GM23338 (cell line): ENCODE measurements around the gene COQ6. TPM values are rescaled to one million over a fixed set of nuclear protein-coding genes. Genes with fewer than 3 reads are reported as not detected.

ENCODE experiments used
- ATAC-seq: fragments of 200-7000 bp; cut with Tn5 transposase; 3 replicates; pipeline ENCODE4 v1.9.1; 2020
- DNase-seq: peaks from one replicate; pipeline ENCODE4 v3.0.0-alpha.2; 2015; ENCODE audit warnings: low spot score
- H2AFZ ChIP-seq: fragments of 200-600 bp; sonication (generic); 2 replicates; pipeline ENCODE4 v1.8.0; 2016; ENCODE audit warnings: antibody characterized with exemption, mild to moderate bottlenecking, moderate library complexity
- H3F3A ChIP-seq: fragments of 200-600 bp; sonication (generic); replicated peaks from 2 replicates; pipeline ENCODE4 v1.8.0; 2017; ENCODE audit warnings: antibody characterized with exemption, mixed run types, low read depth
- H3K27ac ChIP-seq: fragments of 200-600 bp; sonication (generic); 2 replicates; pipeline ENCODE4 v1.6.1; 2016; ENCODE audit warnings: low read depth
- H3K27me3 ChIP-seq: fragments of 200-600 bp; sonication (generic); 2 replicates; pipeline ENCODE4 v1.8.0; 2016; ENCODE audit warnings: mild to moderate bottlenecking, mixed run types, moderate library complexity; ENCODE audit not compliant: insufficient read depth
- H3K36me3 ChIP-seq: fragments of 200-600 bp; sonication (generic); 2 replicates; pipeline ENCODE4 v1.8.0; 2016; ENCODE audit warnings: mild to moderate bottlenecking; ENCODE audit not compliant: insufficient read depth
- H3K4me1 ChIP-seq: fragments of 200-600 bp; sonication (generic); 2 replicates; pipeline ENCODE4 v1.8.0; 2016; ENCODE audit warnings: mild to moderate bottlenecking, moderate library complexity; ENCODE audit not compliant: insufficient read depth
- H3K4me2 ChIP-seq: fragments of 200-600 bp; sonication (generic); 2 replicates; pipeline ENCODE4 v1.7.1; 2017; ENCODE audit warnings: mixed run types
- H3K4me3 ChIP-seq: fragments of 200-600 bp; sonication (generic); 2 replicates; pipeline ENCODE4 v1.6.1; 2016; ENCODE audit warnings: mixed run types
- H3K79me2 ChIP-seq: fragments of 200-600 bp; sonication (generic); replicated peaks from 2 replicates; pipeline ENCODE4 v1.8.0; 2017; ENCODE audit warnings: mild to moderate bottlenecking; ENCODE audit not compliant: insufficient read depth
- H3K9me2 ChIP-seq: fragments of 200-600 bp; sonication (generic); 2 replicates; pipeline ENCODE4 v1.8.0; 2017; ENCODE audit not compliant: insufficient read depth
- H4K20me1 ChIP-seq: fragments of 200-600 bp; sonication (generic); replicated peaks from 2 replicates; pipeline ENCODE4 v1.8.0; 2017; ENCODE audit warnings: mild to moderate bottlenecking; ENCODE audit not compliant: insufficient read depth
- H3K27ac Mint-ChIP-seq: 2 replicates; pipeline ENCODE4 v1.8.0; 2020; ENCODE audit warnings: inconsistent platforms, mild to moderate bottlenecking, moderate library complexity, mixed read lengths
- H3K27me3 Mint-ChIP-seq: 3 replicates; pipeline ENCODE4 v1.8.0; 2022; ENCODE audit warnings: low read depth, mild to moderate bottlenecking, moderate library complexity, mixed read lengths, inconsistent platforms; ENCODE audit not compliant: insufficient read depth, poor library complexity
- H3K36me3 Mint-ChIP-seq: 3 replicates; pipeline ENCODE4 v1.8.0; 2021; ENCODE audit warnings: low read depth, mild to moderate bottlenecking, inconsistent platforms, moderate library complexity, mixed read lengths
- H3K4me1 Mint-ChIP-seq: 3 replicates; pipeline ENCODE4 v1.8.0; 2020; ENCODE audit warnings: mild to moderate bottlenecking, inconsistent platforms, mixed read lengths
- H3K4me3 Mint-ChIP-seq: 3 replicates; pipeline ENCODE4 v1.8.0; 2021; ENCODE audit warnings: moderate library complexity, mild to moderate bottlenecking, inconsistent platforms, mixed read lengths
- H3K9me3 Mint-ChIP-seq: 3 replicates; pipeline ENCODE4 v1.8.0; 2020; ENCODE audit warnings: moderate library complexity, mild to moderate bottlenecking, inconsistent platforms, mixed read lengths
- CREB1 ChIP-seq: fragments of 250-450 bp; sonication (Bioruptor Pico); IDR thresholded peaks from 2 replicates; pipeline ENCODE4 v1.5.0; 2020; ENCODE audit warnings: low read depth, mild to moderate bottlenecking, moderate library complexity
- EZH2 ChIP-seq: fragments of 200-600 bp; sonication (generic); IDR thresholded peaks from one replicate; pipeline ENCODE4 v1.8.0; 2017; ENCODE audit warnings: antibody characterized with exemption, mild to moderate bottlenecking, low read depth; ENCODE audit not compliant: unreplicated experiment
- JUNB ChIP-seq: IDR thresholded peaks from one replicate; pipeline ENCODE4 v1.6.1; 2016; ENCODE audit warnings: antibody characterized with exemption; ENCODE audit not compliant: unreplicated experiment
- POLR2AphosphoS5 ChIP-seq: IDR thresholded peaks from 2 replicates; pipeline ENCODE4 v1.6.1; 2016; ENCODE audit warnings: antibody characterized with exemption, low read depth
- ZNF114 ChIP-seq: fragments of 250-450 bp; sonication (Bioruptor Pico); IDR thresholded peaks from 2 replicates; pipeline ENCODE4 v1.5.0; 2020; ENCODE audit warnings: mild to moderate bottlenecking, moderate library complexity
- ZNF331 ChIP-seq: fragments of 250-450 bp; sonication (Bioruptor Pico); IDR thresholded peaks from 2 replicates; pipeline ENCODE4 v1.5.0; 2020; ENCODE audit warnings: low read depth, mild to moderate bottlenecking, moderate library complexity
- polyA plus RNA-seq: library from polyadenylated mRNA; unstranded; fragments of >200 nt; fragmentation: Nextera tagmentation; extraction: Ambion mirVana; gene quantifications from 2 replicates; pipeline ENCODE4 v1.2.1, GENCODE V29; 2016
- total RNA-seq: library from RNA; depleted of rRNA; stranded (reverse); fragments of >200 nt; shearing (Covaris generic); gene quantifications from 2 replicates; pipeline ENCODE4 v1.2.3, GENCODE V29; 2014
- TF ChIP-seq, protein P1 (sequence below), 2 experiments: fragments of 200-600 bp in 1 of 2; sonication (generic) in 1 of 2; conservative IDR thresholded peaks; 2 replicates each; pipeline versions ENCODE4 v1.5.1 to v1.6.1; 2016 to 2017; ENCODE audit warnings: antibody characterized with exemption in 2 of 2, low read depth in 2 of 2, mild to moderate bottlenecking in 2 of 2, moderate library complexity in 1 of 2
- TF ChIP-seq, protein P2 (sequence below): IDR thresholded peaks from 2 replicates; pipeline ENCODE4 v1.6.1; 2016; ENCODE audit warnings: antibody characterized with exemption
- TF ChIP-seq, protein P3 (sequence below): fragments of 250-450 bp; sonication (Bioruptor Pico); IDR thresholded peaks from 2 replicates; pipeline ENCODE4 v1.5.0; 2020; ENCODE audit warnings: mild to moderate bottlenecking, moderate library complexity
- TF ChIP-seq, protein P4 (sequence below): IDR thresholded peaks from one replicate; pipeline ENCODE4 v1.6.1; 2018; ENCODE audit warnings: antibody characterized with exemption; ENCODE audit not compliant: unreplicated experiment

Gene COQ6
- total and polyA plus RNA-seq, 2 experiments from 2014 or later, result 6.8 to 13.8 TPM

DNA sequence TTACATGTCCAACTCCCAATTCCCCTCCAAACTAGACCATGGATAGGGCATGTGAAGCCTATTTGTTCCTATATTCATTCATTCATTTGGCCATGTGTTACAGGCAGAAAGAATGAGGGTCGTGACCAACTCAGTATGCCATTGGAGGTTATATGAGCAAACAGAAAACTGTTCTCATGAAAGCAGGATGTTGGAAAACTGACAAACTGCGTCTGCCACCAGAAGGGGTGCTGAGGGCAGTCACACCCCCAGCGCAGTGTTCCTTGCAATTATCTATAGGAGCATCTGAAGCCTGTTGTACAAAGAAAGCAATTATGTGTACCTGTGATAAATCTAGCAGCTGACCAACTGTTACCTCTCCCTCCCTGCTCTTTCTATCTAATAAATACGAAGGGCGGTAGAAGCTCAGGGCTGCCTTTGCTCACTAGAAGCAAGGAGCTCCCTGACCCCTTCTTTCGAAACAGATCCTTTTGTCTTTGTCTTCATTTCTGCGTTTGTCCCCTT lies 47.9 kb downstream of the COQ6 start (continued):
- TF ChIP-seq, protein P1, sequence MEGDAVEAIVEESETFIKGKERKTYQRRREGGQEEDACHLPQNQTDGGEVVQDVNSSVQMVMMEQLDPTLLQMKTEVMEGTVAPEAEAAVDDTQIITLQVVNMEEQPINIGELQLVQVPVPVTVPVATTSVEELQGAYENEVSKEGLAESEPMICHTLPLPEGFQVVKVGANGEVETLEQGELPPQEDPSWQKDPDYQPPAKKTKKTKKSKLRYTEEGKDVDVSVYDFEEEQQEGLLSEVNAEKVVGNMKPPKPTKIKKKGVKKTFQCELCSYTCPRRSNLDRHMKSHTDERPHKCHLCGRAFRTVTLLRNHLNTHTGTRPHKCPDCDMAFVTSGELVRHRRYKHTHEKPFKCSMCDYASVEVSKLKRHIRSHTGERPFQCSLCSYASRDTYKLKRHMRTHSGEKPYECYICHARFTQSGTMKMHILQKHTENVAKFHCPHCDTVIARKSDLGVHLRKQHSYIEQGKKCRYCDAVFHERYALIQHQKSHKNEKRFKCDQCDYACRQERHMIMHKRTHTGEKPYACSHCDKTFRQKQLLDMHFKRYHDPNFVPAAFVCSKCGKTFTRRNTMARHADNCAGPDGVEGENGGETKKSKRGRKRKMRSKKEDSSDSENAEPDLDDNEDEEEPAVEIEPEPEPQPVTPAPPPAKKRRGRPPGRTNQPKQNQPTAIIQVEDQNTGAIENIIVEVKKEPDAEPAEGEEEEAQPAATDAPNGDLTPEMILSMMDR (conservative IDR thresholded peaks at IDR 0.05; ENCODE audit: low read depth in 2 of 2), result no peak
- TF ChIP-seq CREB1 (CRISPR knock-in tag), result no peak
- TF ChIP-seq, protein P2, sequence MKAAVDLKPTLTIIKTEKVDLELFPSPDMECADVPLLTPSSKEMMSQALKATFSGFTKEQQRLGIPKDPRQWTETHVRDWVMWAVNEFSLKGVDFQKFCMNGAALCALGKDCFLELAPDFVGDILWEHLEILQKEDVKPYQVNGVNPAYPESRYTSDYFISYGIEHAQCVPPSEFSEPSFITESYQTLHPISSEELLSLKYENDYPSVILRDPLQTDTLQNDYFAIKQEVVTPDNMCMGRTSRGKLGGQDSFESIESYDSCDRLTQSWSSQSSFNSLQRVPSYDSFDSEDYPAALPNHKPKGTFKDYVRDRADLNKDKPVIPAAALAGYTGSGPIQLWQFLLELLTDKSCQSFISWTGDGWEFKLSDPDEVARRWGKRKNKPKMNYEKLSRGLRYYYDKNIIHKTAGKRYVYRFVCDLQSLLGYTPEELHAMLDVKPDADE, result no peak

DNA sequence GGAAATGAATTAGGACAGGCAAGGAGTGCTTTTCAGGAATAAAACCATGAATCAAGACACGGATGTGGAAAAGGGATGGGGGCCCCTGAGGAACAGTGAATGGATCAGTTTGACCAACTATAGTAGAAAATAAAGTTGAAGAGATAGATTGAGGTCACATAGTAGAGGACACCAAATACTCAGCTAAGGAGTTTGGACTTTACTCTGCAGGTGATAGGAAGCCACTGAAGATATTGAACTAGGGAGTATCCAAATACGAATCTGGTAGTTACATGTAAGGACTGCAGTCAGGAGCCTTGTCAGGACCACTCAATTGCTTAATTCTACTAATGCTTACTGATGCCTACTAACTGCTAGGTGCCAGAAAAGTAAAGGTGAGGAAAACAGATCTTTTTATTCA lies 48.6 kb downstream of the COQ6 start:
- H3K9me3 Mint-ChIP-seq, result no peaks in the 10 kb centered on the region
- Histone ChIP-seq H3K4me3 (no peak overlapping the region), H3K4me1 (no peaks in the 10 kb centered on the region), H3K27me3 (no peaks in the 10 kb centered on the region), H3K36me3 (no peaks in the 10 kb centered on the region), H3F3A (no peaks in the 10 kb centered on the region), H3K4me2 (no peak overlapping the region), H4K20me1 (no peaks in the 10 kb centered on the region; the same call in 1 of the 2 replicates), H3K79me2 (no peaks in the 10 kb centered on the region), H3K9me2 (no peaks in the 10 kb centered on the region), H2AFZ (no peak overlapping the region), H3K27ac (no peak overlapping the region)
- no peaks in the 10 kb centered on the region for H3K36me3 Mint-ChIP-seq
- no peaks in the 10 kb centered on the region for H3K4me1 Mint-ChIP-seq
- ATAC-seq (no peak), DNase-seq (no peak)
- no peak overlapping the region for H3K4me3 Mint-ChIP-seq
- no peak overlapping the region for H3K27ac Mint-ChIP-seq
- peaks cover 2% of the 10 kb centered on the region for H3K27me3 Mint-ChIP-seq
- TF ChIP-seq EZH2, result no peak
- TF ChIP-seq CREB1 (CRISPR knock-in tag), result no peak
- TF ChIP-seq JUNB, result no peak
- TF ChIP-seq, protein P2, result no peak
- no peak for TF ChIP-seq ZNF114 (CRISPR knock-in tag)
- TF ChIP-seq, protein P3, sequence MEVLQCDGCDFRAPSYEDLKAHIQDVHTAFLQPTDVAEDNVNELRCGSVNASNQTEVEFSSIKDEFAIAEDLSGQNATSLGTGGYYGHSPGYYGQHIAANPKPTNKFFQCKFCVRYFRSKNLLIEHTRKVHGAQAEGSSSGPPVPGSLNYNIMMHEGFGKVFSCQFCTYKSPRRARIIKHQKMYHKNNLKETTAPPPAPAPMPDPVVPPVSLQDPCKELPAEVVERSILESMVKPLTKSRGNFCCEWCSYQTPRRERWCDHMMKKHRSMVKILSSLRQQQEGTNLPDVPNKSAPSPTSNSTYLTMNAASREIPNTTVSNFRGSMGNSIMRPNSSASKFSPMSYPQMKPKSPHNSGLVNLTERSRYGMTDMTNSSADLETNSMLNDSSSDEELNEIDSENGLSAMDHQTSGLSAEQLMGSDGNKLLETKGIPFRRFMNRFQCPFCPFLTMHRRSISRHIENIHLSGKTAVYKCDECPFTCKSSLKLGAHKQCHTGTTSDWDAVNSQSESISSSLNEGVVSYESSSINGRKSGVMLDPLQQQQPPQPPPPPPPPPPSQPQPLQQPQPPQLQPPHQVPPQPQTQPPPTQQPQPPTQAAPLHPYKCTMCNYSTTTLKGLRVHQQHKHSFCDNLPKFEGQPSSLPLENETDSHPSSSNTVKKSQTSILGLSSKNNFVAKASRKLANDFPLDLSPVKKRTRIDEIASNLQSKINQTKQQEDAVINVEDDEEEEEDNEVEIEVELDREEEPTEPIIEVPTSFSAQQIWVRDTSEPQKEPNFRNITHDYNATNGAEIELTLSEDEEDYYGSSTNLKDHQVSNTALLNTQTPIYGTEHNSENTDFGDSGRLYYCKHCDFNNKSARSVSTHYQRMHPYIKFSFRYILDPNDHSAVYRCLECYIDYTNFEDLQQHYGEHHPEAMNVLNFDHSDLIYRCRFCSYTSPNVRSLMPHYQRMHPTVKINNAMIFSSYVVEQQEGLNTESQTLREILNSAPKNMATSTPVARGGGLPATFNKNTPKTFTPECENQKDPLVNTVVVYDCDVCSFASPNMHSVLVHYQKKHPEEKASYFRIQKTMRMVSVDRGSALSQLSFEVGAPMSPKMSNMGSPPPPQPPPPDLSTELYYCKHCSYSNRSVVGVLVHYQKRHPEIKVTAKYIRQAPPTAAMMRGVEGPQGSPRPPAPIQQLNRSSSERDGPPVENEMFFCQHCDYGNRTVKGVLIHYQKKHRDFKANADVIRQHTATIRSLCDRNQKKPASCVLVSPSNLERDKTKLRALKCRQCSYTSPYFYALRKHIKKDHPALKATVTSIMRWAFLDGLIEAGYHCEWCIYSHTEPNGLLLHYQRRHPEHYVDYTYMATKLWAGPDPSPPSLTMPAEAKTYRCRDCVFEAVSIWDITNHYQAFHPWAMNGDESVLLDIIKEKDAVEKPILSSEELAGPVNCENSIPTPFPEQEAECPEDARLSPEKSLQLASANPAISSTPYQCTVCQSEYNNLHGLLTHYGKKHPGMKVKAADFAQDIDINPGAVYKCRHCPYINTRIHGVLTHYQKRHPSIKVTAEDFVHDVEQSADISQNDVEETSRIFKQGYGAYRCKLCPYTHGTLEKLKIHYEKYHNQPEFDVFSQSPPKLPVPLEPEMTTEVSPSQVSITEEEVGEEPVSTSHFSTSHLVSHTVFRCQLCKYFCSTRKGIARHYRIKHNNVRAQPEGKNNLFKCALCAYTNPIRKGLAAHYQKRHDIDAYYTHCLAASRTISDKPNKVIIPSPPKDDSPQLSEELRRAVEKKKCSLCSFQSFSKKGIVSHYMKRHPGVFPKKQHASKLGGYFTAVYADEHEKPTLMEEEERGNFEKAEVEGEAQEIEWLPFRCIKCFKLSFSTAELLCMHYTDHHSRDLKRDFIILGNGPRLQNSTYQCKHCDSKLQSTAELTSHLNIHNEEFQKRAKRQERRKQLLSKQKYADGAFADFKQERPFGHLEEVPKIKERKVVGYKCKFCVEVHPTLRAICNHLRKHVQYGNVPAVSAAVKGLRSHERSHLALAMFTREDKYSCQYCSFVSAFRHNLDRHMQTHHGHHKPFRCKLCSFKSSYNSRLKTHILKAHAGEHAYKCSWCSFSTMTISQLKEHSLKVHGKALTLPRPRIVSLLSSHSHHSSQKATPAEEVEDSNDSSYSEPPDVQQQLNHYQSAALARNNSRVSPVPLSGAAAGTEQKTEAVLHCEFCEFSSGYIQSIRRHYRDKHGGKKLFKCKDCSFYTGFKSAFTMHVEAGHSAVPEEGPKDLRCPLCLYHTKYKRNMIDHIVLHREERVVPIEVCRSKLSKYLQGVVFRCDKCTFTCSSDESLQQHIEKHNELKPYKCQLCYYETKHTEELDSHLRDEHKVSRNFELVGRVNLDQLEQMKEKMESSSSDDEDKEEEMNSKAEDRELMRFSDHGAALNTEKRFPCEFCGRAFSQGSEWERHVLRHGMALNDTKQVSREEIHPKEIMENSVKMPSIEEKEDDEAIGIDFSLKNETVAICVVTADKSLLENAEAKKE (CRISPR knock-in tag), result no peak
- no peak for TF ChIP-seq ZNF331 (CRISPR knock-in tag)
- no peak for TF ChIP-seq POLR2AphosphoS5
- TF ChIP-seq, protein P4, sequence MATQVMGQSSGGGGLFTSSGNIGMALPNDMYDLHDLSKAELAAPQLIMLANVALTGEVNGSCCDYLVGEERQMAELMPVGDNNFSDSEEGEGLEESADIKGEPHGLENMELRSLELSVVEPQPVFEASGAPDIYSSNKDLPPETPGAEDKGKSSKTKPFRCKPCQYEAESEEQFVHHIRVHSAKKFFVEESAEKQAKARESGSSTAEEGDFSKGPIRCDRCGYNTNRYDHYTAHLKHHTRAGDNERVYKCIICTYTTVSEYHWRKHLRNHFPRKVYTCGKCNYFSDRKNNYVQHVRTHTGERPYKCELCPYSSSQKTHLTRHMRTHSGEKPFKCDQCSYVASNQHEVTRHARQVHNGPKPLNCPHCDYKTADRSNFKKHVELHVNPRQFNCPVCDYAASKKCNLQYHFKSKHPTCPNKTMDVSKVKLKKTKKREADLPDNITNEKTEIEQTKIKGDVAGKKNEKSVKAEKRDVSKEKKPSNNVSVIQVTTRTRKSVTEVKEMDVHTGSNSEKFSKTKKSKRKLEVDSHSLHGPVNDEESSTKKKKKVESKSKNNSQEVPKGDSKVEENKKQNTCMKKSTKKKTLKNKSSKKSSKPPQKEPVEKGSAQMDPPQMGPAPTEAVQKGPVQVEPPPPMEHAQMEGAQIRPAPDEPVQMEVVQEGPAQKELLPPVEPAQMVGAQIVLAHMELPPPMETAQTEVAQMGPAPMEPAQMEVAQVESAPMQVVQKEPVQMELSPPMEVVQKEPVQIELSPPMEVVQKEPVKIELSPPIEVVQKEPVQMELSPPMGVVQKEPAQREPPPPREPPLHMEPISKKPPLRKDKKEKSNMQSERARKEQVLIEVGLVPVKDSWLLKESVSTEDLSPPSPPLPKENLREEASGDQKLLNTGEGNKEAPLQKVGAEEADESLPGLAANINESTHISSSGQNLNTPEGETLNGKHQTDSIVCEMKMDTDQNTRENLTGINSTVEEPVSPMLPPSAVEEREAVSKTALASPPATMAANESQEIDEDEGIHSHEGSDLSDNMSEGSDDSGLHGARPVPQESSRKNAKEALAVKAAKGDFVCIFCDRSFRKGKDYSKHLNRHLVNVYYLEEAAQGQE, result no peak
